IPS-11a (cell line): ENCODE results near the gene THPO.

Experiments used
- H3K4me3 ChIP-seq: one replicate; pipeline ENCODE4 v1.5.1; 2013; ENCODE audit warnings: low read depth, low read length, control low read depth

The THPO gene

DNA sequence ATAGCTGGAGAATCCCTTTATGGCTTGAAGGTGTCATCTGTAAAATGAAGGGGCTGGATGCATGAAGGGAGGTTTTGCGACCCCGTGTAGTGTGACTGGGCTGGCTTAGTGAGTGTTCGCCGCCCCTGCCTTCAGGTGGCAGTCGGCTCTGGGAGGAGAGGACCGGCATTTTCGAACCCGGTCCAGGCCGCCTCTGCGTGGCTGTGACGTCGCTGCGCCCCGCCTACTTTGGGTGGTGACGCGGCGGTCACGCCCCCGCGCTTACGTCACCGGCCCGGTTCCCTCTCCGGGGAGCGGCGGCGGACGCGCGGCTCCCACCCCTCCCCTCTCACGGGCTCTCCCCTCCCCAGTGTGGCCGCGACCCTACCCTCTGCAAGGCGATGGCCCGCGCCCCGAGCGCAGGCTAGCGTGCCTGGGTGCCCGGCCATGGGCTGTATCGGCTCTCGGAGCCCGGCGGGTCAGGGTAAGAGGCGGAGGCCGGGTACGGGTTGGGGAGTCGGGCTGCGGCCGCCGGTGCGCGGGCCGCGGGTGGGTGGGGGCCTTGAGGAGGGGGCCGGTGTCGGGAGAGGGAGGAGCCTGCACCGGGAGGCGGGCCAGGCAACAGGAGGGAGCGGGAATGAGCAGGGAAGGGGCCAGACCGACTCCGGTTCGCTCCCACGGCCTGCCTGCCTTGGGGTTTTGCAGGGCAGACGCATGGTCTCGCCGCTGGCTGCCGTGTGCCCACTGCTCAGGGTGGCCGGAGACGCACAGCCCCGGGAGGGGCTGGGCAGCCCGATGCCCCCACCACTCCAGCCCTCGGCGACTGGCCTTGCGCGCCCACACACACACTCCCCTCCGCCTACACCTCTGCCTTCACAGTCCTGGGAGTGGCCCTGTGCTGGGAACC, 42.1 kb downstream of the THPO start:
- peak overlapping the region; percentile 69 for H3K4me3 ChIP-seq

DNA sequence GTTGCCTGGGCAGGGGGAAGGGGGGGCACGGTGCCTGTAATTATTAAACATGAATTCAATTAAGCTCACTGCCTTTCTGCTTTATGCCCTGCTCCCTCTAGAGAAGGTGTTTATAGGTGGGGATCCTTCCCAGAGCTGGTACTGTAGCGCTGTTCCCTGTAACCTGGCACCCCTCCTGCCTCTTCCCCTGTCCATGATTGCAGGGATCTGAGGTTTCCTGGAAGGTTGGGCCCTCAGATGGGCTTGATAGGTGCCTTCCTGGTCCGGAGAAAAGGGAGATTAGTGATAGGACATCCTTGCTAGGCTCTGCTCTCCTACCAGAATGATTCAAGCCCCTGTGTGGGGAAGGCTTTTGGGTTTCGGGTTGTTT, 42.7 kb downstream of the THPO start:
- no peak overlapping the region for H3K4me3 ChIP-seq

DNA sequence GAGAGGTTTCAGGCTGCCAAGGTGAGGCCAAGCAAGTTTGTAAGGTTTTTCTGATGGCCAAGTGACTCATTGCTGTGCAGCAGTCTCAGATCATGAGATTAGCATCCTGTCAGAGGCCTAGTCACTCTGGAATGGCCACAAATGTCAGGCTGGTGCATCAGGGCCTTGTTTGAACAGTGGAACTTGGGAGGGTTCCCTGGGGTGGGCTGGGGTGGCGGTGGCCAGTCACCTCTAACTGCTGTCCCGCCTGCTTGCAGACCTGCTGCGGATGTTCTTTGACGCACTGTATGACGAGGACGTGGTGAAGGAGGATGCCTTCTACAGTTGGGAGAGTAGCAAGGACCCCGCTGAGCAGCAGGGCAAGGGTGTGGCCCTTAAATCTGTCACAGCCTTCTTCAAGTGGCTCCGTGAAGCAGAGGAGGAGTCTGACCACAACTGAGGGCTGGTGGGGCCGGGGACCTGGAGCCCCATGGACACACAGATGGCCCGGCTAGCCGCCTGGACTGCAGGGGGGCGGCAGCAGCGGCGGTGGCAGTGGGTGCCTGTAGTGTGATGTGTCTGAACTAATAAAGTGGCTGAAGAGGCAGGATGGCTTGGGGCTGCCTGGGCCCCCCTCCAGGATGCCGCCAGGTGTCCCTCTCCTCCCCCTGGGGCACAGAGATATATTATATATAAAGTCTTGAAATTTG, 43.4 kb downstream of the THPO start:
- no peak overlapping the region for H3K4me3 ChIP-seq

- H3K4me3 ChIP-seq = no peak overlapping the region
These were observed 44.3 kb downstream of the THPO start for GRCh38 chr3:184333700-184334099.

- no peak overlapping the region for H3K4me3 ChIP-seq
These were observed 44.8 kb downstream of the THPO start for GRCh38 chr3:184333190-184333589.

DNA sequence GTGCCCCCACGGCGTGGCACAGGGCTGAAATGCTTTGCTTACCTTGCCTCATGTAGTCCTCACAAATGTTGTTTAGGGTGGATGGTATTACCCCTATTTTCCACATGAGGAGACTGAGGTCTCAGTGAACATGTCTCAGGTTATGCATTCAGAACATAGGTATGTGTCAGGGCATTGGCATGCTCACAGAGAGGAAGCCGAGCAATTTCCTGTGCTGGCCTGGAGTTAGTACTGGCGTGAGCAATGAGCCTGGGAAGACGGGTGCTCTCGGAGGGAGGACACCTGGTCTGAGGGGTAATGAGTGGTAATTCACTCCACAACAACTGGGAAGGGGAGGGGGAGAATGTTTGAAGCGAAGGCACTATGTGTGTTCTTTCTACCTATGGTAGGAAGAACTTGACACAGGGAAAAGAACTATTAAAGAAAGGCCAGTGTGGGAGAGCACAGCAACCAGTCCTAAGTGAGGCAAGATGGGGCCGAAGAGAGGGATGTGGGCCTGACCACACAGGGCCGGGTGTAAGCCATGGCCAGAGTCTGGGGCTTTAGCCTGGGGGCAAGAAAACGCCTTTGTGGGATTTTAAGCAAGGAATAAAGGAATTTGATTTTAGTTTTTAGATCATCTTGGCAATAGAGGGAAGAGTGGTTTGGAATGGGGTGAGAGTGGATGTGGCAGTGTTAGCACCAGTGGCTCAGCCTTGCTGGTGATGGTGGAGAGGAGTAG, 45.5 kb downstream of the THPO start:
- H3K4me3 ChIP-seq = no peak overlapping the region

- no peak overlapping the region for H3K4me3 ChIP-seq
These were observed 49.5 kb downstream of the THPO start for GRCh38 chr3:184328516-184328915.

DNA sequence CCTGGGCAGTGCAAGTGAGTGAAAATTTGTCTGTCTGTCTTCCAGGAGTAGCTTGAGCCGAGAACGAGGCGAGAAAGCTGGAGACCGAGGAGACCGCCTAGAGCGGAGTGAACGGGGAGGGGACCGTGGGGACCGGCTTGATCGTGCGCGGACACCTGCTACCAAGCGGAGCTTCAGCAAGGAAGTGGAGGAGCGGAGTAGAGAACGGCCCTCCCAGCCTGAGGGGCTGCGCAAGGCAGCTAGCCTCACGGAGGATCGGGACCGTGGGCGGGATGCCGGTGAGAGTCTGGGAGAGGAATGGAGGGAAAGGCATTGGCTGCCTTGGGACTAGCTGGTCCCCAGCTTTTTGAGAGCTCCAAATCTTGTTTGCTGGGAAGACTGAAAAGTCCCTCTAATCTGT, 50.8 kb downstream of the THPO start:
- H3K4me3 ChIP-seq = no peak overlapping the region

GRCh38 chr3:184325715-184326369, 52.2 kb downstream of the THPO start:
- no peak overlapping the region for H3K4me3 ChIP-seq

DNA sequence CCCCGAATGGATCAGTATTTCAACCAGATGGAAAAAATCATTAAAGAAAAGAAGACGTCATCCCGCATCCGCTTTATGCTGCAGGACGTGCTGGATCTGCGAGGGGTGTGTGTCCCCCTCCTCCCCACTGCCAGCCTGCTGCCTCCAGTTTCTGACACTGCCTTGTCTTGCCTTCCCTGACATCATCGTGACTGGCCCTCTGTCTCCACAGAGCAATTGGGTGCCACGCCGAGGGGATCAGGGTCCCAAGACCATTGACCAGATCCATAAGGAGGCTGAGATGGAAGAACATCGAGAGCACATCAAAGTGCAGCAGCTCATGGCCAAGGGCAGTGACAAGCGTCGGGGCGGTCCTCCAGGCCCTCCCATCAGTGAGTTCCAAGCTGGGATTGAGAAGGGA, 52.7 kb downstream of the THPO start:
- no peak overlapping the region for H3K4me3 ChIP-seq

DNA sequence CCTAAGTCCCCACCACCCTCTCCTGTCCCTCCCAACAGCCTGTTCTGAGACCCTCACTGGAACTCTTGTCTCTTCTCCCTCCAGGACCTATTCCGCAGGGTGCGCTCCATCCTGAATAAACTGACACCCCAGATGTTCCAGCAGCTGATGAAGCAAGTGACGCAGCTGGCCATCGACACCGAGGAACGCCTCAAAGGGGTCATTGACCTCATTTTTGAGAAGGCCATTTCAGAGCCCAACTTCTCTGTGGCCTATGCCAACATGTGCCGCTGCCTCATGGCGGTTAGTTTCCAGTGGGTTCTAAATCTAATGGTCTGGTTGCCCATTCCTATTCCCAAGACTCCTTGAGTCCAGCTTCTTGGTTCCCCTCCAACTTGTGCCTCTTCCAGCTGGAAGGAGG, 54.3 kb downstream of the THPO start:
- no peak overlapping the region for H3K4me3 ChIP-seq

- H3K4me3 ChIP-seq = no peak overlapping the region
These were observed 55.1 kb downstream of the THPO start for GRCh38 chr3:184322731-184323487.
